ENCODE data around the gene ZRANB1.

ZRANB1 gene

GRCh38 chr10:125003146-125003900 lies 61.4 kb downstream of the ZRANB1 start:
- FAIRE-seq (no peak), DNase-seq (ENCODE audit: insufficient read length, low spot score) (no peak)

GRCh38 chr10:125003901-125004467 lies 62.1 kb downstream of the ZRANB1 start:
- DNase-seq (ENCODE audit: insufficient read length, low spot score) (no peak), FAIRE-seq (no peak)

- FAIRE-seq (no peak), DNase-seq (ENCODE audit: insufficient read length, low spot score) (no peak)
Observed at GRCh38 chr10:125004571-125005311, 62.8 kb downstream of the ZRANB1 start.

- DNase-seq (ENCODE audit: insufficient read length, low spot score), result no peak
- no peak for FAIRE-seq
Observed at GRCh38 chr10:125005312-125006187, 63.6 kb downstream of the ZRANB1 start.

GRCh38 chr10:125006188-125006680 lies 64.3 kb downstream of the ZRANB1 start:
- FAIRE-seq (no peak), DNase-seq (ENCODE audit: insufficient read length, low spot score) (no peak)

GRCh38 chr10:125006921-125007426 lies 65.1 kb downstream of the ZRANB1 start:
- FAIRE-seq (no peak), DNase-seq (ENCODE audit: insufficient read length, low spot score) (no peak)

- FAIRE-seq, result no peak
- DNase-seq (ENCODE audit: insufficient read length, low spot score), result no peak
Observed at GRCh38 chr10:125007436-125007835, 65.5 kb downstream of the ZRANB1 start.

GRCh38 chr10:125008689-125009638 lies 67.0 kb downstream of the ZRANB1 start:
- DNase-seq (ENCODE audit: insufficient read length, low spot score), result no peak
- FAIRE-seq, result no peak

- no peak for FAIRE-seq
- DNase-seq (ENCODE audit: insufficient read length, low spot score), result no peak
Observed at GRCh38 chr10:125009661-125010161, 67.8 kb downstream of the ZRANB1 start.

- FAIRE-seq (no peak), DNase-seq (ENCODE audit: insufficient read length, low spot score) (no peak)
Observed at GRCh38 chr10:125010362-125010761, 68.4 kb downstream of the ZRANB1 start.

- DNase-seq (ENCODE audit: insufficient read length, low spot score), result no peak
- no peak for FAIRE-seq
Observed at GRCh38 chr10:125011171-125011925, 69.4 kb downstream of the ZRANB1 start.

GRCh38 chr10:125011926-125012705 lies 70.2 kb downstream of the ZRANB1 start:
- FAIRE-seq, result no peak
- no peak for DNase-seq (ENCODE audit: insufficient read length, low spot score)

- no peak for DNase-seq (ENCODE audit: insufficient read length, low spot score)
- no peak for FAIRE-seq
Observed at GRCh38 chr10:125012851-125013528, 71.1 kb downstream of the ZRANB1 start.

- FAIRE-seq, result no peak
- no peak for DNase-seq (ENCODE audit: insufficient read length, low spot score)
Observed at GRCh38 chr10:125013529-125013872, 71.6 kb downstream of the ZRANB1 start.

- FAIRE-seq, result no peak
Observed at GRCh38 chr10:125014086-125014830, 72.3 kb downstream of the ZRANB1 start.

GRCh38 chr10:125014836-125015355 lies 73.0 kb downstream of the ZRANB1 start:
- no peak for DNase-seq (ENCODE audit: insufficient read length, low spot score)
- no peak for FAIRE-seq

More at GRCh38 chr10:125014086-125014830, 72.3 kb downstream of the ZRANB1 start:
- no peak for DNase-seq (ENCODE audit: insufficient read length, low spot score)
